GM21576 (cell line): ENCODE results near the gene ATP6V1F.
"Not testable (repeated sequence)": the region's sequence is repeated elsewhere in the genome, so short reads cannot be mapped to it uniquely, and the experiment has no call there.

ENCODE experiments used
- ATAC-seq: cut with Tn5 transposase; IDR thresholded peaks from one replicate; pipeline ENCODE4 v1.9.1; 2021; ENCODE audit warnings: mild to moderate bottlenecking, moderate library complexity; ENCODE audit not compliant: unreplicated experiment

ATP6V1F gene

GRCh38 chr7:128894101-128894440 is 31.4 kb downstream of the ATP6V1F start:
- no peak for ATAC-seq

- ATAC-seq: no peak
Measured at GRCh38 chr7:128895320-128895719, 32.7 kb downstream of the ATP6V1F start.

- ATAC-seq: no peak
Measured at GRCh38 chr7:128899392-128899791, 36.7 kb downstream of the ATP6V1F start.

- no peak for ATAC-seq
Measured at GRCh38 chr7:128900237-128900636, 37.6 kb downstream of the ATP6V1F start.

- no peak for ATAC-seq
Measured at GRCh38 chr7:128902761-128903585, 40.3 kb downstream of the ATP6V1F start.

- ATAC-seq: no peak
Measured at GRCh38 chr7:128903621-128904361, 41.1 kb downstream of the ATP6V1F start.

GRCh38 chr7:128904381-128905197 is 41.9 kb downstream of the ATP6V1F start:
- no peak for ATAC-seq

- ATAC-seq: no peak
Measured at GRCh38 chr7:128906001-128906765, 43.5 kb downstream of the ATP6V1F start.

GRCh38 chr7:128906766-128907559 is 44.3 kb downstream of the ATP6V1F start:
- no peak for ATAC-seq

- no peak for ATAC-seq
Measured at GRCh38 chr7:128908750-128909624, 46.3 kb downstream of the ATP6V1F start.

GRCh38 chr7:128909625-128910568 is 47.2 kb downstream of the ATP6V1F start:
- ATAC-seq: no peak

- ATAC-seq: no peak
Measured at GRCh38 chr7:128910569-128910945, 47.9 kb downstream of the ATP6V1F start, which contains the start of gene KCP. KCP (minus strand) TSS chr7:128910709; CDS start chr7:128910676, 33 bp downstream.

GRCh38 chr7:128911423-128912031 is 48.9 kb downstream of the ATP6V1F start:
- ATAC-seq: no peak

- no peak for ATAC-seq
Measured at GRCh38 chr7:128912281-128912680, 49.6 kb downstream of the ATP6V1F start.

GRCh38 chr7:128912709-128913495 is 50.2 kb downstream of the ATP6V1F start:
- not testable (repeated sequence) for ATAC-seq

- ATAC-seq: no peak
Measured at GRCh38 chr7:128913870-128914565, 51.4 kb downstream of the ATP6V1F start.
